ENCODE results near the gene ASAP2.

ASAP2 gene

GRCh38 chr2:9412781-9413180 lies 206.2 kb downstream of the ASAP2 start:
- H3K4me2 ChIP-seq (ENCODE audit: insufficient read depth, low read length, poor library complexity, severe bottlenecking), result no peak overlapping the region
- no peak overlapping the region for H4K91ac ChIP-seq (ENCODE audit: low read depth, low read length, poor library complexity)
- no peak overlapping the region for H2AFZ ChIP-seq (ENCODE audit: low read length)
- H3K4me1 ChIP-seq (ENCODE audit: control insufficient read depth in 2 of 2, insufficient read depth in 1 of 2, low read depth in 1 of 2, low read length in 2 of 2), result no peaks in the 10 kb centered on the region
- H3K27me3 ChIP-seq (ENCODE audit: control insufficient read depth in 3 of 3, insufficient read depth in 3 of 3, low read depth in 1 of 3, low read length in 3 of 3), result no peaks in the 10 kb centered on the region
- no peak overlapping the region for H2BK5ac ChIP-seq (ENCODE audit: low read length)
- H3K27ac ChIP-seq (replicated peaks; ENCODE audit: low read length), result no peak overlapping the region
- H4K8ac ChIP-seq (ENCODE audit: low read depth, low read length), result no peak overlapping the region
- H3K4me3 ChIP-seq (ENCODE audit: low read length in 2 of 2), result no peak overlapping the region
- no peak overlapping the region for H3K18ac ChIP-seq (ENCODE audit: low read length)
- no peak overlapping the region for H2BK15ac ChIP-seq (ENCODE audit: low read length)
- WGBS, 2 donors (ENCODE audit: extremely low coverage in 2 of 2, insufficient read length in 2 of 2, insufficient replicate concordance in 1 of 2), result no CpG with 5 or more reads among the region's 7 CpGs
- H3K14ac ChIP-seq (ENCODE audit: low read length), result no peak overlapping the region
- H3K23ac ChIP-seq (ENCODE audit: low read depth, low read length, poor library complexity), result no peak overlapping the region
- H3K79me1 ChIP-seq (ENCODE audit: low read depth, low read length), result no peaks in the 10 kb centered on the region
- H3K4ac ChIP-seq (ENCODE audit: low read length), result no peak overlapping the region
- H3K9me3 ChIP-seq (replicated peaks in 1 of 2; ENCODE audit: control insufficient read depth in 2 of 2, insufficient read depth in 1 of 2, low read depth in 1 of 2, low read length in 2 of 2), result no peaks in the 10 kb centered on the region
- H3K9ac ChIP-seq (ENCODE audit: low read depth, low read length, poor library complexity), result no peak overlapping the region
- no peak overlapping the region for H2BK120ac ChIP-seq (ENCODE audit: low read depth, low read length)
- H3K36me3 ChIP-seq (replicated peaks in 1 of 2; ENCODE audit: control insufficient read depth in 2 of 2, insufficient read depth in 2 of 2, low read length in 2 of 2), result peaks cover 0 to 46% of the 10 kb centered on the region in 2 donors
- H2AK5ac ChIP-seq (ENCODE audit: low read depth, low read length), result no peak overlapping the region
- no peak overlapping the region for H2BK12ac ChIP-seq (ENCODE audit: low read length)
- no peak for DNase-seq (ENCODE audit: low spot score)

- Histone ChIP-seq H2BK15ac (ENCODE audit: low read length) (no peak overlapping the region), H2BK120ac (ENCODE audit: low read depth, low read length) (no peak overlapping the region), H3K36me3 (replicated peaks in 1 of 2; ENCODE audit: control insufficient read depth in 2 of 2, insufficient read depth in 2 of 2, low read length in 2 of 2) (peaks cover 0 to 34% of the 10 kb centered on the region in 2 donors), H3K9ac (ENCODE audit: low read depth, low read length, poor library complexity) (peak overlapping the region; percentile 37), H3K4me2 (ENCODE audit: insufficient read depth, low read length, poor library complexity, severe bottlenecking) (no peak overlapping the region), H3K79me1 (ENCODE audit: low read depth, low read length) (no peaks in the 10 kb centered on the region), H3K27ac (replicated peaks; ENCODE audit: low read length) (no peak overlapping the region), H3K23ac (ENCODE audit: low read depth, low read length, poor library complexity) (peak overlapping the region; percentile 48), H2BK12ac (ENCODE audit: low read length) (no peak overlapping the region), H2AFZ (ENCODE audit: low read length) (no peak overlapping the region), H3K4me1 (ENCODE audit: control insufficient read depth in 2 of 2, insufficient read depth in 1 of 2, low read depth in 1 of 2, low read length in 2 of 2) (no peaks in the 10 kb centered on the region), H2AK5ac (ENCODE audit: low read depth, low read length) (no peak overlapping the region), H3K18ac (ENCODE audit: low read length) (no peak overlapping the region), H4K8ac (ENCODE audit: low read depth, low read length) (no peak overlapping the region), H3K4ac (ENCODE audit: low read length) (no peak overlapping the region), H3K9me3 (replicated peaks in 1 of 2; ENCODE audit: control insufficient read depth in 2 of 2, insufficient read depth in 1 of 2, low read depth in 1 of 2, low read length in 2 of 2) (no peaks in the 10 kb centered on the region), H3K27me3 (ENCODE audit: control insufficient read depth in 3 of 3, insufficient read depth in 3 of 3, low read depth in 1 of 3, low read length in 3 of 3) (no peaks in the 10 kb centered on the region), H2BK5ac (ENCODE audit: low read length) (no peak overlapping the region), H4K91ac (ENCODE audit: low read depth, low read length, poor library complexity) (no peak overlapping the region), H3K14ac (ENCODE audit: low read length) (no peak overlapping the region), H3K4me3 (ENCODE audit: low read length in 2 of 2) (no peak overlapping the region)
- WGBS, 2 donors (ENCODE audit: extremely low coverage in 2 of 2, insufficient read length in 2 of 2, insufficient replicate concordance in 1 of 2), result no CpG with 5 or more reads among the region's 16 CpGs
- no peak for DNase-seq (ENCODE audit: low spot score)
Measured at GRCh38 chr2:9415516-9416169, 209.0 kb downstream of the ASAP2 start.

- no peaks in the 10 kb centered on the region for H3K4me1 ChIP-seq (ENCODE audit: control insufficient read depth in 2 of 2, insufficient read depth in 1 of 2, low read depth in 1 of 2, low read length in 2 of 2)
- H3K79me1 ChIP-seq (ENCODE audit: low read depth, low read length), result no peaks in the 10 kb centered on the region
- no peak overlapping the region for H3K4me2 ChIP-seq (ENCODE audit: insufficient read depth, low read length, poor library complexity, severe bottlenecking)
- H3K23ac ChIP-seq (ENCODE audit: low read depth, low read length, poor library complexity), result no peak overlapping the region
- no peaks in the 10 kb centered on the region for H3K27me3 ChIP-seq (ENCODE audit: control insufficient read depth in 3 of 3, insufficient read depth in 3 of 3, low read depth in 1 of 3, low read length in 3 of 3)
- H3K27ac ChIP-seq (replicated peaks; ENCODE audit: low read length), result no peak overlapping the region
- H2BK15ac ChIP-seq (ENCODE audit: low read length), result no peak overlapping the region
- no peak overlapping the region for H2BK120ac ChIP-seq (ENCODE audit: low read depth, low read length)
- no peak overlapping the region for H3K14ac ChIP-seq (ENCODE audit: low read length)
- H3K4ac ChIP-seq (ENCODE audit: low read length), result no peak overlapping the region
- H3K18ac ChIP-seq (ENCODE audit: low read length), result no peak overlapping the region
- no peak overlapping the region for H2BK12ac ChIP-seq (ENCODE audit: low read length)
- no peaks in the 10 kb centered on the region for H3K9me3 ChIP-seq (replicated peaks in 1 of 2; ENCODE audit: control insufficient read depth in 2 of 2, insufficient read depth in 1 of 2, low read depth in 1 of 2, low read length in 2 of 2)
- no peak overlapping the region for H2BK5ac ChIP-seq (ENCODE audit: low read length)
- H2AFZ ChIP-seq (ENCODE audit: low read length), result no peak overlapping the region
- no peak overlapping the region for H4K8ac ChIP-seq (ENCODE audit: low read depth, low read length)
- no peak overlapping the region for H3K4me3 ChIP-seq (ENCODE audit: low read length in 2 of 2)
- DNase-seq (ENCODE audit: low spot score), result no peak
- H3K9ac ChIP-seq (ENCODE audit: low read depth, low read length, poor library complexity), result no peak overlapping the region
- no CpG with 5 or more reads among the region's 9 CpGs for WGBS, 2 donors (ENCODE audit: extremely low coverage in 2 of 2, insufficient read length in 2 of 2, insufficient replicate concordance in 1 of 2)
- no peak overlapping the region for H2AK5ac ChIP-seq (ENCODE audit: low read depth, low read length)
- no peak overlapping the region for H4K91ac ChIP-seq (ENCODE audit: low read depth, low read length, poor library complexity)
- H3K36me3 ChIP-seq (replicated peaks in 1 of 2; ENCODE audit: control insufficient read depth in 2 of 2, insufficient read depth in 2 of 2, low read length in 2 of 2), result peaks cover 0 to 27% of the 10 kb centered on the region in 2 donors
Measured at GRCh38 chr2:9416267-9416961, 209.8 kb downstream of the ASAP2 start.

- Histone ChIP-seq H3K4me1 (ENCODE audit: control insufficient read depth in 2 of 2, insufficient read depth in 1 of 2, low read depth in 1 of 2, low read length in 2 of 2) (peaks cover 0 to 4% of the 10 kb centered on the region in 2 donors), H3K14ac (ENCODE audit: low read length) (no peak overlapping the region), H2BK15ac (ENCODE audit: low read length) (no peak overlapping the region), H2AFZ (ENCODE audit: low read length) (no peak overlapping the region), H3K27ac (replicated peaks; ENCODE audit: low read length) (no peak overlapping the region), H3K18ac (ENCODE audit: low read length) (no peak overlapping the region), H4K91ac (ENCODE audit: low read depth, low read length, poor library complexity) (no peak overlapping the region), H3K23ac (ENCODE audit: low read depth, low read length, poor library complexity) (no peak overlapping the region), H2BK12ac (ENCODE audit: low read length) (no peak overlapping the region), H3K9me3 (replicated peaks in 1 of 2; ENCODE audit: control insufficient read depth in 2 of 2, insufficient read depth in 1 of 2, low read depth in 1 of 2, low read length in 2 of 2) (no peaks in the 10 kb centered on the region), H3K4me2 (ENCODE audit: insufficient read depth, low read length, poor library complexity, severe bottlenecking) (no peak overlapping the region), H3K36me3 (replicated peaks in 1 of 2; ENCODE audit: control insufficient read depth in 2 of 2, insufficient read depth in 2 of 2, low read length in 2 of 2) (peaks cover 0 to 27% of the 10 kb centered on the region in 2 donors), H2BK120ac (ENCODE audit: low read depth, low read length) (no peak overlapping the region), H3K27me3 (ENCODE audit: control insufficient read depth in 3 of 3, insufficient read depth in 3 of 3, low read depth in 1 of 3, low read length in 3 of 3) (no peaks in the 10 kb centered on the region), H3K79me1 (ENCODE audit: low read depth, low read length) (no peaks in the 10 kb centered on the region), H2AK5ac (ENCODE audit: low read depth, low read length) (no peak overlapping the region), H3K4ac (ENCODE audit: low read length) (no peak overlapping the region), H3K9ac (ENCODE audit: low read depth, low read length, poor library complexity) (no peak overlapping the region), H3K4me3 (ENCODE audit: low read length in 2 of 2) (no peak overlapping the region), H4K8ac (ENCODE audit: low read depth, low read length) (no peak overlapping the region), H2BK5ac (ENCODE audit: low read length) (peak overlapping the region; percentile 80)
- WGBS, 2 donors (ENCODE audit: extremely low coverage in 2 of 2, insufficient read length in 2 of 2, insufficient replicate concordance in 1 of 2), result no CpG with 5 or more reads among the region's 7 CpGs
- no peak for DNase-seq (ENCODE audit: low spot score)
Measured at GRCh38 chr2:9416962-9417316, 210.3 kb downstream of the ASAP2 start.
